Naive thymus-derived CD4-positive, alpha-beta T cell (primary cell): ENCODE measurements around the gene FMNL2. TPM values are rescaled to one million over a fixed set of nuclear protein-coding genes. Genes with fewer than 3 reads are reported as not detected.

Experiments used
- ATAC-seq: fragments of 150-1000 bp; cut with Tn5 transposase; 2 replicates; pipeline ENCODE4 v1.10.0; 2021; ENCODE audit warnings: mild to moderate bottlenecking, moderate library complexity
- CTCF ChIA-PET: fragments of 350-600 bp; sonication (Branson Sonifier 250); formaldehyde crosslinking; loops from one replicate; lab custom pipeline; 2021; ENCODE audit warnings: antibody characterized with exemption; lab: Charles Lee
- POLR2A ChIA-PET: fragments of 350-600 bp; sonication (Branson Sonifier 250); formaldehyde crosslinking; loops from one replicate; lab custom pipeline; 2021; ENCODE audit warnings: antibody characterized with exemption, inconsistent platforms; lab: Charles Lee
- DNase-seq, 9 donors: peaks; one replicate each; pipeline versions ENCODE4 v3.0.0 to v3.0.0-alpha.2; 2020 to 2022; ENCODE audit warnings: mixed read lengths in 1 of 9
- H3K27ac ChIP-seq: one replicate; pipeline ENCODE4 v1.7.0; 2013; ENCODE audit warnings: mild to moderate bottlenecking, low read depth, low read length, moderate library complexity
- H3K27me3 ChIP-seq, 2 donors: one replicate each; pipeline ENCODE4 v1.7.0; 2013; ENCODE audit warnings: low read length in 2 of 2, mild to moderate bottlenecking in 2 of 2, moderate library complexity in 2 of 2; ENCODE audit not compliant: control insufficient read depth in 2 of 2, insufficient read depth in 2 of 2
- H3K36me3 ChIP-seq, 3 experiments: 1 replicate in 2 of 3; 2 replicates in 1 of 3; pipeline ENCODE4 v1.7.0; 2013; ENCODE audit warnings: low read length in 3 of 3, mild to moderate bottlenecking in 3 of 3, moderate library complexity in 1 of 3; ENCODE audit not compliant: insufficient read depth in 3 of 3, control insufficient read depth in 2 of 3
- H3K4me1 ChIP-seq, 2 donors: one replicate each; pipeline ENCODE4 v1.7.0; 2013; ENCODE audit warnings: low read length in 2 of 2, mild to moderate bottlenecking in 2 of 2, moderate library complexity in 1 of 2; ENCODE audit not compliant: control insufficient read depth in 2 of 2, insufficient read depth in 2 of 2
- H3K4me3 ChIP-seq: 2 replicates; pipeline ENCODE4 v1.7.0; 2013; ENCODE audit warnings: mild to moderate bottlenecking, low read length
- H3K9me3 ChIP-seq, 3 experiments: 1 replicate in 2 of 3; 2 replicates in 1 of 3; pipeline ENCODE4 v1.7.0; 2013; ENCODE audit warnings: low read length in 3 of 3; ENCODE audit not compliant: control insufficient read depth in 2 of 3
- H3K27ac Mint-ChIP-seq, 9 donors: one replicate each; pipeline ENCODE4 v1.8.0; 2020 to 2022; ENCODE audit warnings: mixed read lengths in 9 of 9, mild to moderate bottlenecking in 8 of 9, moderate library complexity in 5 of 9, inconsistent platforms in 2 of 9
- H3K27me3 Mint-ChIP-seq, 5 donors: one replicate each; pipeline ENCODE4 v1.8.0; 2021 to 2022; ENCODE audit warnings: mixed read lengths in 5 of 5, mild to moderate bottlenecking in 1 of 5
- H3K36me3 Mint-ChIP-seq, 5 donors: one replicate each; pipeline ENCODE4 v1.8.0; 2020 to 2022; ENCODE audit warnings: mixed read lengths in 5 of 5, mild to moderate bottlenecking in 3 of 5, inconsistent platforms in 1 of 5
- H3K4me1 Mint-ChIP-seq, 7 donors: one replicate each; pipeline ENCODE4 v1.8.0; 2020 to 2022; ENCODE audit warnings: mixed read lengths in 7 of 7, mild to moderate bottlenecking in 3 of 7, inconsistent platforms in 1 of 7
- H3K4me3 Mint-ChIP-seq, 10 donors: one replicate each; pipeline ENCODE4 v1.8.0; 2020 to 2022; ENCODE audit warnings: mild to moderate bottlenecking in 10 of 10, mixed read lengths in 10 of 10, moderate library complexity in 6 of 10, inconsistent platforms in 2 of 10
- H3K9me3 Mint-ChIP-seq, 11 donors: one replicate each; pipeline ENCODE4 v1.8.0; 2020 to 2022; ENCODE audit warnings: mixed read lengths in 11 of 11, mild to moderate bottlenecking in 4 of 11, inconsistent platforms in 1 of 11, moderate library complexity in 1 of 11
- intact Hi-C, 2 donors: fragments of 100-400 bp; cut with micrococcal nuclease; formaldehyde crosslinking; loops; one replicate each; pipeline ENCODE4 v1.15.1; 2023
- polyA plus RNA-seq, 2 donors: library from polyadenylated mRNA; unstranded; fragments of 300-500 nt; fragmentation: Illumina TruSeq; gene quantifications; one replicate each; pipeline ENCODE4 v1.2.3, GENCODE V29; 2021
- total RNA-seq, 6 experiments: library from RNA in 5 of 6; stranded (reverse) in 5 of 6; gene quantifications; 1 replicate in 5 of 6; 2 replicates in 1 of 6; pipeline ENCODE4 v1.2.3 and lab custom pipeline; 2021 to 2026

The FMNL2 gene
- total and polyA plus RNA-seq, 7 experiments from 2014 or later: 0.16 to 2.7 (median 1.2) TPM

DNA sequence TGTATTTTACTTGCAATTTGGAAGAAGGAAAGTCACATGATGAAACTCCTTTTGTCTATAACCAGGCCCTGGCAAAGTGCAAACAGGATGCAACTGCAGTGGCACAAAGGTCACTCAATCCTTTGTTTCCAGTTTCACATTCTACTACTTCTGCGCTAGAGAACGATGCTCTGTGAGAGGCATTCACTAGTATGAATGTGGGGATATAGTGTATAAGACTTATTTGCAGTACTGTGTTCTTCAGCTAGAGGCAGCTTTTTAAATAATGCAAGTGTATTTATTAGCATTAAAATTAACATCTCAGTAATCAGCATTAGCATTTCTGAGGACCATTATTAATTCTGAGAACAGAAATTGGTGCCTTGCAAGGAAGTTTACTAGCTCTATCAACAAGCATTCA lies 313.4 kb downstream of the FMNL2 start:
- H3K36me3 Mint-ChIP-seq: peaks cover 0 to 8% (median 0%) of the 10 kb centered on the region in 5 donors
- H3K36me3 ChIP-seq: no peaks in the 10 kb centered on the region
- H3K27me3 Mint-ChIP-seq: no peaks in the 10 kb centered on the region
- no peak overlapping the region for H3K4me3 Mint-ChIP-seq
- H3K4me1 Mint-ChIP-seq: peaks cover 0 to 5% (median 0%) of the 10 kb centered on the region in 7 donors
- no peaks in the 10 kb centered on the region for H3K9me3 Mint-ChIP-seq
- H3K4me3 ChIP-seq: no peak overlapping the region
- ChIA-PET POLR2A (no interaction called here), CTCF (no interaction called here)
- no peaks in the 10 kb centered on the region for H3K9me3 ChIP-seq
- peak overlapping the region in 5 of 9 donors; percentile 11 to 78 (median 54) for H3K27ac Mint-ChIP-seq
- peak overlapping the region; percentile 31 for H3K27ac ChIP-seq
- DNase-seq: no peak
- no peaks in the 10 kb centered on the region for H3K27me3 ChIP-seq
- no peak for ATAC-seq
- H3K4me1 ChIP-seq: no peaks in the 10 kb centered on the region
- intact Hi-C loops: no loop called here

DNA sequence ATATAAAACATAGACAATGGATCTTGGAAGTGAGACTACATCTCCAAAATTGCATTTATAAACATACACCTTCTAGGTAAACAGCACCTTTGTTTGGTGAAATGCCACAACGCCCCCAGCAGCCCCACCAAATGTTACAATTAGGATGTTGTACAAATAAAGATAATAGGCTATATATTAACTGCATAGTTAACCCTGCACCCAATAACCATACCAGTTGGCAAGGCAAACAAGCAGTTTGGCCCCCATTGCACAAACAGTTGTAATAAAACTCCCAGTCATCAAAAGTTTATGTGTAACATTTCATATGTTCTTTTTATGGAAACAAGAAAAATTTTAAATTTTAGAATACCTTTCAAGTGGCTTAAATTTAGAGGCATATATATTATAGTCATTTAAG lies 315.0 kb downstream of the FMNL2 start:
- H3K4me3 ChIP-seq: no peak overlapping the region
- peaks cover 0 to 10% (median 0%) of the 10 kb centered on the region in 5 donors for H3K36me3 Mint-ChIP-seq
- no peaks in the 10 kb centered on the region for H3K9me3 Mint-ChIP-seq
- H3K36me3 ChIP-seq: peaks cover 3 to 11% (median 5%) of the 10 kb centered on the region in 3 experiments
- no peaks in the 10 kb centered on the region for H3K9me3 ChIP-seq
- H3K27me3 ChIP-seq: no peaks in the 10 kb centered on the region
- no peaks in the 10 kb centered on the region for H3K4me1 ChIP-seq
- ATAC-seq (no peak), DNase-seq (no peak)
- ChIA-PET POLR2A (no interaction called here), CTCF (no interaction called here)
- peaks cover 0 to 5% (median 0%) of the 10 kb centered on the region in 7 donors for H3K4me1 Mint-ChIP-seq
- intact Hi-C loops: loop anchor here in 1 of 2 donors (10.0 kb wide), 1 partner anchor 65 kb away; the partner anchor contains the start of genes ARL6IP6 and PRPF40A
- H3K27me3 Mint-ChIP-seq: no peaks in the 10 kb centered on the region
- peak overlapping the region in 1 of 9 donors; percentile 6 for H3K27ac Mint-ChIP-seq
- no peak overlapping the region for H3K4me3 Mint-ChIP-seq
- H3K27ac ChIP-seq: no peak overlapping the region

DNA sequence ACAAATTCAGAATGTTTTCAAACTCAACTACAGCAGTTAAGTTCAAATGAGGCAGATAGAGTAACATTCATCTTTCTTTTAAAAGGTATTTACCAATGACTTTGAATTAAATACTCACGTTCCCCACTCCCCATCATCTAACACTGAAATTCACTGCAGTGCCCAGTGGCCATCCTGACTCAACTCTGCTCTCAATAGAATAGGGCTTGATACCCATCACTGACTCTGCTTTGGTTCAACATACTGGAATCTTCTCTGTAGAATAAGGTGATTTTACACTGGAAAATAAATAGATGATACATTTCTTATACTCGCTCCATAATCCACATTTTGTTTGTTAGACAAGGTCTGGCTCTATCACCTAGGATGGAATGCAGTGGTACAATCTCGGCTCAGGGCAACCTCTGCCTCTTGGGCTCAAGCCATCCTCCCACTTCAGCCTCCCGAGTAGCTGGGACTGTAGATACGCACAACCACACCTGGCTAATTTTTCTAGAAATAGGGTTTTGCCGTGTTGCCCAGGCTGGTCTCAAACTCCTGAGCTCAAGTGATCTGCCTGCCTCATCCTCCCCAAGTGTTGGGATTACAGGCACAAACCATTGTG lies 315.9 kb downstream of the FMNL2 start:
- Mint-ChIP-seq H3K9me3 (no peaks in the 10 kb centered on the region), H3K4me1 (no peaks in the 10 kb centered on the region), H3K4me3 (no peak overlapping the region), H3K27me3 (no peaks in the 10 kb centered on the region), H3K27ac (peak overlapping the region in 3 of 9 donors; percentile 5 to 62 (median 26)), H3K36me3 (peaks cover 0 to 13% (median 0%) of the 10 kb centered on the region in 5 donors)
- CTCF ChIA-PET: no interaction called here
- Histone ChIP-seq H3K27ac (no peak overlapping the region), H3K9me3 (no peaks in the 10 kb centered on the region), H3K27me3 (no peaks in the 10 kb centered on the region), H3K4me1 (no peaks in the 10 kb centered on the region), H3K4me3 (no peak overlapping the region), H3K36me3 (peaks cover 3 to 15% (median 9%) of the 10 kb centered on the region in 3 experiments)
- intact Hi-C loops: loop anchor here in 1 of 2 donors (10.0 kb wide), 1 partner anchor 64 kb away; the partner anchor contains the start of genes ARL6IP6 and PRPF40A
- ATAC-seq: no peak
- DNase-seq: no peak
- POLR2A ChIA-PET: no interaction called here

DNA sequence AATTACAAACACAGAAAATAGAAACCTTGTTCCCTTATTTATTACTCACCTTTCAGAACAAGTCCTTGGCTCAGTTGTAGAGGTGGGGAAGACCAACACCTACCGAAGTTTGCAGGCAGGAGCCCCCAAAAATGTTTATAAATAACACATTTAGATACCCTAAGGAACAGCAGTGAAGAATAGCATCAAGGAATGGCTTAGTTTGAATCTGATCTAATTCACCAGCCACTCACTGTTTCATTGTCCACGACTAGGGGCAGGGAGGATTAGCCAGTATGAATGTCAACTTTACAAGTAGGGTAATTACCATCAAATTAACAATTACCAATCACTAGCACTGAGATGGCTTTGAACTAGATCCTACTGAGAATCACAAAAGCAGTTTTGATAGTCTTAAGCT lies 316.9 kb downstream of the FMNL2 start:
- H3K27ac Mint-ChIP-seq: peak overlapping the region in 4 of 9 donors; percentile 17 to 47 (median 20)
- H3K27ac ChIP-seq: no peak overlapping the region
- no peaks in the 10 kb centered on the region for H3K4me1 ChIP-seq
- H3K36me3 ChIP-seq: peaks cover 3 to 25% (median 19%) of the 10 kb centered on the region in 3 experiments
- intact Hi-C loops: loop anchor here in 1 of 2 donors (10.0 kb wide), 1 partner anchor 63 kb away; the partner anchor contains the start of genes ARL6IP6 and PRPF40A
- H3K27me3 Mint-ChIP-seq: no peaks in the 10 kb centered on the region
- POLR2A ChIA-PET: no interaction called here
- DNase-seq (no peak), ATAC-seq (no peak)
- H3K36me3 Mint-ChIP-seq: peaks cover 0 to 19% (median 4%) of the 10 kb centered on the region in 5 donors
- peaks cover 0 to 1% (median 0%) of the 10 kb centered on the region in 7 donors for H3K4me1 Mint-ChIP-seq
- H3K4me3 Mint-ChIP-seq: no peak overlapping the region
- CTCF ChIA-PET: no interaction called here
- H3K9me3 ChIP-seq: no peaks in the 10 kb centered on the region
- no peaks in the 10 kb centered on the region for H3K9me3 Mint-ChIP-seq
- no peaks in the 10 kb centered on the region for H3K27me3 ChIP-seq
- no peak overlapping the region for H3K4me3 ChIP-seq

DNA sequence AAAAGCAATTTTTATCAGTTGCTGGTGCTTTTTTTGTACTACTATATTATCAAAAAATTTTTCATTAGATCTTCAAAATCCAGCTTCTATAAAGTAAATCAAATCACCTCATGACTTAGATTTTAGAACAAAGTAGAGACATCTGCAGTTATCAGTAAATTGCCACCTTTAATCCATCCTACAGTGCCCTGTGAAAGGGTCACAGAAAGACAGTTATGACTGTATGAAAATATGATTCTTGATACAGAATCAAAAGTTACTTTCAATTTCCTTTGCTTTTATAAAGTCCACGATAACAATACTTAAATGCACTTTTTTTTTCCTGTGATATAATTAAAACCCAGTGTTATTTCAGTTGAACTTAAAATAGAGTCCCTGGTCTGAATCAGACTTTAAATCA lies 320.9 kb downstream of the FMNL2 start:
- H3K4me3 ChIP-seq: no peak overlapping the region
- no peaks in the 10 kb centered on the region for H3K27me3 ChIP-seq
- intact Hi-C loops: loop anchor here (2.0 to 10.0 kb wide), 4 partner anchors 15 to 479 kb away; partner anchors contain the start of genes ARL6IP6 (in 1 of the 2), PRPF40A (in 1 of the 2) and STAM2 (in 1 of the 2)
- no peaks in the 10 kb centered on the region for H3K4me1 ChIP-seq
- Mint-ChIP-seq H3K9me3 (no peaks in the 10 kb centered on the region), H3K4me3 (no peak overlapping the region), H3K4me1 (peaks cover 0 to 4% (median 0%) of the 10 kb centered on the region in 7 donors), H3K36me3 (peaks cover 4 to 45% (median 18%) of the 10 kb centered on the region in 5 donors), H3K27me3 (no peaks in the 10 kb centered on the region), H3K27ac (peak overlapping the region in 2 of 9 donors; percentile 11 to 36)
- POLR2A ChIA-PET: no interaction called here
- no peaks in the 10 kb centered on the region for H3K9me3 ChIP-seq
- no peak for DNase-seq
- H3K27ac ChIP-seq: no peak overlapping the region
- ATAC-seq: no peak
- CTCF ChIA-PET: no interaction called here
- H3K36me3 ChIP-seq: peaks cover 13 to 62% (median 49%) of the 10 kb centered on the region in 3 experiments

DNA sequence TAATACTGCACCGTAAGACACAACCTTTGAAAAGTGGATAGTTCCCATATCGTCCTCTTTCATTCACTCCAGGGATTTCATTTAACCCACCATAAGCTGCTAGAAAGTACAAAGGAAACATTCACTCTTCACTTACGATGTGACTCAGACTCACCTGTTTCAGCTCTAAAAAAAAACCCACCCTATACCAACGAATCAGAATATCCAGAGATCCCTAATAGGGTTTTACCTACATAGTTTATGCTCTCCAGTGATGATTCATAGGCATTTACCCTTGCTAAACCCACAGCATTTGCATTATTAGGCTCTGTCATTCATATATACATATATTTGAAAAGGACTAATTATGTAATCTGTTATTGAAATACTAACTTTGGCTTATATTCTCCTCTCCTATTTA lies 322.1 kb downstream of the FMNL2 start:
- Mint-ChIP-seq H3K36me3 (peaks cover 4 to 42% (median 19%) of the 10 kb centered on the region in 5 donors), H3K27ac (peak overlapping the region in 5 of 9 donors; percentile 10 to 70 (median 19)), H3K4me1 (peaks cover 0 to 4% (median 0%) of the 10 kb centered on the region in 7 donors)

More for the DNA sequence above, 322.1 kb downstream of the FMNL2 start:
- CTCF ChIA-PET: no interaction called here
- intact Hi-C loops: loop anchor here (5.0 to 10.0 kb wide), 3 partner anchors 35 to 480 kb away; partner anchors contain the start of genes ARL6IP6 (in 1 of the 2), PRPF40A (in 1 of the 2) and STAM2 (in 1 of the 2)
- no peak for DNase-seq
- Histone ChIP-seq H3K9me3 (no peaks in the 10 kb centered on the region), H3K36me3 (peaks cover 17 to 74% (median 53%) of the 10 kb centered on the region in 3 experiments), H3K4me3 (no peak overlapping the region), H3K4me1 (no peaks in the 10 kb centered on the region), H3K27ac (no peak overlapping the region), H3K27me3 (no peaks in the 10 kb centered on the region)
- Mint-ChIP-seq H3K4me3 (no peak overlapping the region), H3K9me3 (no peaks in the 10 kb centered on the region), H3K27me3 (no peaks in the 10 kb centered on the region)
- no peak for ATAC-seq
- POLR2A ChIA-PET: no interaction called here
